WTC11 (cell line): ENCODE data around the gene HNRNPLL. TPM values are rescaled to one million over a fixed set of nuclear protein-coding genes. Genes with fewer than 3 reads are reported as not detected.

Experiments used
- ATAC-seq: fragments of 200-7000 bp; cut with Tn5 transposase; 2 replicates; pipeline ENCODE4 v1.10.0; 2021; ENCODE audit warnings: mild to moderate bottlenecking, moderate library complexity
- CTCF ChIA-PET: fragments of 300-600 bp; sonication (Branson Sonifier 250); formaldehyde crosslinking; loops from one replicate; lab custom pipeline; 2021; ENCODE audit warnings: antibody characterized with exemption; lab: Charles Lee
- POLR2A ChIA-PET: fragments of 350-600 bp; sonication (Branson Sonifier 250); formaldehyde crosslinking; loops from one replicate; lab custom pipeline; 2021; ENCODE audit warnings: antibody characterized with exemption; lab: Charles Lee
- DNase-seq: peaks from one replicate; pipeline ENCODE4 v3.0.0; 2021; ENCODE audit warnings: low spot score
- H3K27ac Mint-ChIP-seq: 2 replicates; pipeline ENCODE4 v1.8.0; 2021; ENCODE audit warnings: mixed read lengths
- H3K27me3 Mint-ChIP-seq: 2 replicates; pipeline ENCODE4 v1.8.0; 2021; ENCODE audit warnings: low read depth, mild to moderate bottlenecking, moderate library complexity, mixed read lengths
- H3K36me3 Mint-ChIP-seq: 2 replicates; pipeline ENCODE4 v1.8.0; 2021; ENCODE audit warnings: mixed read lengths
- H3K4me1 Mint-ChIP-seq: 2 replicates; pipeline ENCODE4 v1.8.0; 2022; ENCODE audit warnings: mixed read lengths
- H3K4me3 Mint-ChIP-seq: 2 replicates; pipeline ENCODE4 v1.8.0; 2021; ENCODE audit warnings: mild to moderate bottlenecking, moderate library complexity, mixed read lengths
- H3K9me3 Mint-ChIP-seq: 2 replicates; pipeline ENCODE4 v1.8.0; 2021; ENCODE audit warnings: mixed read lengths
- AFF4 ChIP-seq: sonication (generic); formaldehyde crosslinking; IDR thresholded peaks from 2 replicates; pipeline ENCODE4 v1.8.1; 2023; ENCODE audit warnings: mild to moderate bottlenecking, missing genetic modification reagents, borderline replicate concordance
- CBFB ChIP-seq: sonication (generic); formaldehyde crosslinking; IDR thresholded peaks from 2 replicates; pipeline ENCODE4 v1.8.1; 2022; ENCODE audit warnings: mild to moderate bottlenecking, low read depth, missing genetic modification reagents
- CREM ChIP-seq: sonication (generic); formaldehyde crosslinking; IDR thresholded peaks from 2 replicates; pipeline ENCODE4 v1.8.1; 2022; ENCODE audit warnings: mild to moderate bottlenecking, missing genetic modification reagents, moderate library complexity
- E2F4 ChIP-seq: sonication (generic); formaldehyde crosslinking; IDR thresholded peaks from 2 replicates; pipeline ENCODE4 v1.8.1; 2022; ENCODE audit warnings: low read depth, mild to moderate bottlenecking, moderate library complexity, missing genetic modification reagents, borderline replicate concordance
- EMX1 ChIP-seq: fragments of 250-450 bp; sonication (Bioruptor Pico); IDR thresholded peaks from 2 replicates; pipeline ENCODE4 v1.8.0; 2021; ENCODE audit warnings: mild to moderate bottlenecking
- FOXK1 ChIP-seq: sonication (generic); formaldehyde crosslinking; IDR thresholded peaks from 2 replicates; pipeline ENCODE4 v1.8.0; 2022; ENCODE audit warnings: mild to moderate bottlenecking, moderate library complexity, missing genetic modification reagents
- FOXP1 ChIP-seq: sonication (generic); formaldehyde crosslinking; IDR thresholded peaks from 2 replicates; pipeline ENCODE4 v1.8.0; 2022; ENCODE audit warnings: missing genetic modification reagents, mild to moderate bottlenecking, moderate library complexity, borderline replicate concordance
- IRF2 ChIP-seq: sonication (generic); formaldehyde crosslinking; IDR thresholded peaks from 2 replicates; pipeline ENCODE4 v1.8.0; 2022; ENCODE audit warnings: low read depth, missing genetic modification reagents, borderline replicate concordance
- NFATC4 ChIP-seq: fragments of 250-450 bp; sonication (Bioruptor Pico); IDR thresholded peaks from 2 replicates; pipeline ENCODE4 v1.9.0; 2021; ENCODE audit warnings: mild to moderate bottlenecking
- NR2C2 ChIP-seq: sonication (generic); formaldehyde crosslinking; IDR thresholded peaks from 2 replicates; pipeline ENCODE4 v1.8.0; 2022; ENCODE audit warnings: mild to moderate bottlenecking, missing genetic modification reagents
- PRDM15 ChIP-seq: sonication (generic); formaldehyde crosslinking; IDR thresholded peaks from 2 replicates; pipeline ENCODE4 v1.8.0; 2022; ENCODE audit warnings: missing genetic modification reagents
- ZNF121 ChIP-seq: sonication (generic); formaldehyde crosslinking; IDR thresholded peaks from 2 replicates; pipeline ENCODE4 v1.8.0; 2023; ENCODE audit warnings: missing genetic modification reagents
- ZNF263 ChIP-seq: sonication (generic); formaldehyde crosslinking; IDR thresholded peaks from 2 replicates; pipeline ENCODE4 v1.8.1; 2022; ENCODE audit warnings: low read depth, mild to moderate bottlenecking, moderate library complexity, missing genetic modification reagents
- ZNF317 ChIP-seq: sonication (generic); formaldehyde crosslinking; IDR thresholded peaks from 2 replicates; pipeline ENCODE4 v1.8.1; 2023; ENCODE audit warnings: low read depth, mild to moderate bottlenecking, moderate library complexity, missing genetic modification reagents, borderline replicate concordance
- ZNF532 ChIP-seq: fragments of 250-450 bp; sonication (Bioruptor Pico); IDR thresholded peaks from 2 replicates; pipeline ENCODE4 v1.9.0; 2021; ENCODE audit warnings: mild to moderate bottlenecking, borderline replicate concordance
- total RNA-seq: library from RNA; stranded (reverse); gene quantifications from 3 replicates; pipeline ENCODE4 v1.2.3, GENCODE V29; 2021
- TF ChIP-seq, protein P1 (sequence below): fragments of 250-450 bp; sonication (Bioruptor Pico); conservative IDR thresholded peaks from 2 replicates; pipeline ENCODE4 v1.9.0; 2021; ENCODE audit warnings: mild to moderate bottlenecking
- TF ChIP-seq, protein P2 (sequence below): sonication (generic); formaldehyde crosslinking; IDR thresholded peaks from 2 replicates; pipeline ENCODE4 v1.8.1; 2023; ENCODE audit warnings: mild to moderate bottlenecking, missing genetic modification reagents, moderate library complexity

Gene HNRNPLL
- total RNA-seq, 1 experiment from 2014 or later = 65.3 TPM

- TF ChIP-seq AFF4 (CRISPR knock-in tag) (no peak), FOXK1 (CRISPR knock-in tag) (no peak), ZNF121 (CRISPR knock-in tag) (no peak), CREM (CRISPR knock-in tag) (no peak), E2F4 (CRISPR knock-in tag) (no peak), EMX1 (CRISPR knock-in tag) (no peak), PRDM15 (CRISPR knock-in tag) (no peak), ZNF317 (CRISPR knock-in tag) (no peak)
- TF ChIP-seq, protein P1, sequence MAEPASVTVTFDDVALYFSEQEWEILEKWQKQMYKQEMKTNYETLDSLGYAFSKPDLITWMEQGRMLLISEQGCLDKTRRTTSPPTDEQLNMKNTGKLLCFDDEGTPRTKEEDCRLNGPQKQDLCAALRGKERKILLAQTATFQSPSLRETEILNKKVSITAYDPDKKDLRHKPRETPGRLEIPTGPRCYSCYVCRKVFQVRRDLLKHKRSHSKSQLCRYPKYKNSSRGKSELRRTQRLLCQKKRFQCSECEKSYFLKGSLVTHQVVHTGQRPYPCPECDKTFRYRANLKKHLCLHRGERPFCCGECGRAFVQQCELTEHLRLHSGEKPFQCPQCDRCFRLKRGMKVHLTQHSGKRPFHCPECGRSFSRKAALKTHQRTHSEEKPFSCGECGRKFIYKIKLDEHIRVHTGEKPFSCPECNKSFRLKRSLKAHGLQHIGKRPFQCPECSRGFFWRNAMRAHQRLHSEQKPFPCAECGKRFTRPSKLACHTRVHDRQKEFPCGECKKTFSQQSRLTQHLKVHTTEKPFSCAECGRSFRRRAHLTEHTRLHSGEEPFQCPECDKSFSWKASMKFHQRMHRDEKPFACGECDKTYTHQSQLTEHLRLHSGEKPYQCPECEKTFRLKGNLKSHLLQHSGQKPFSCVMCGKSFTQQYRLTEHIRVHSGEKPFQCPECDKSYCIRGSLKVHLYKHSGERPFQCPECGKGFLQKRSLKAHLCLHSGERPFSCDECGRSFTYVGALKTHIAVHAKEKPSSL (CRISPR knock-in tag) = no peak
Measured at GRCh38 chr2:38617301-38617700, 14.6 kb upstream of the HNRNPLL start (continued).

DNA sequence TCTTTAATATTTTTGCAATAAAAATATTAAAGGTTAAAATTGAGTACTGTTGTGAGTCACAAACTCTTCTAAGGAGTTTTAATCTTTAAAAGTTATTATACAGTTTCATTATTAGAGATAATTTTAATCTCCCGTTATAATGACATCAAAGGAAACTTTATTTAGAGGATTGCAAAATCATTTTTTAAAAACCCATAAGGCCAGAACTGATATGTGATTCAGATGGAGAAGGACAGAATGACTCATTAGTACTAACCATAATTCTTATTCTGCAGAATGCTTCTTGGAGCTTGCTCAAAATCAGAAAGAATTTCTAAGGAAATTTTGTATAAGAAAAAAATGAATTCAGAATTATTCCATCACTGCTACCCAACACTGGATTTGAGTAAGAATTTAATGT lies 12.5 kb upstream of the HNRNPLL start:
- no peaks in the 10 kb centered on the region for H3K27me3 Mint-ChIP-seq
- H3K4me1 Mint-ChIP-seq = peaks cover 24% of the 10 kb centered on the region
- DNase-seq (no peak), ATAC-seq (no peak)
- no peak overlapping the region for H3K27ac Mint-ChIP-seq
- H3K36me3 Mint-ChIP-seq = no peaks in the 10 kb centered on the region
- no peaks in the 10 kb centered on the region for H3K9me3 Mint-ChIP-seq
- ChIA-PET POLR2A (interaction anchor here (1.3 kb wide), 1 partner anchor 14 kb away, joined by 5 read pairs; no protein-coding TSS in a partner anchor), CTCF (interaction anchor here (2.6 kb wide), 1 partner anchor 12 kb away, joined by 17 read pairs; the partner anchor contains the start of gene HNRNPLL)
- H3K4me3 Mint-ChIP-seq = no peak overlapping the region
- TF ChIP-seq CBFB (no peak), ZNF263 (CRISPR knock-in tag) (no peak), NR2C2 (CRISPR knock-in tag) (no peak), FOXP1 (CRISPR knock-in tag) (no peak), NFATC4 (CRISPR knock-in tag) (no peak), IRF2 (no peak), ZNF532 (CRISPR knock-in tag) (no peak)
- TF ChIP-seq, protein P2, sequence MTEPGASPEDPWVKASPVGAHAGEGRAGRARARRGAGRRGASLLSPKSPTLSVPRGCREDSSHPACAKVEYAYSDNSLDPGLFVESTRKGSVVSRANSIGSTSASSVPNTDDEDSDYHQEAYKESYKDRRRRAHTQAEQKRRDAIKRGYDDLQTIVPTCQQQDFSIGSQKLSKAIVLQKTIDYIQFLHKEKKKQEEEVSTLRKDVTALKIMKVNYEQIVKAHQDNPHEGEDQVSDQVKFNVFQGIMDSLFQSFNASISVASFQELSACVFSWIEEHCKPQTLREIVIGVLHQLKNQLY = no peak
